B cell (primary cell): Measurements from ENCODE around the gene LRCH1. TPM values are rescaled to one million over a fixed set of nuclear protein-coding genes. Genes with fewer than 3 reads are reported as not detected.

Experiments used
- ATAC-seq: fragments of 200-7000 bp; cut with Tn5 transposase; one replicate; pipeline ENCODE4 v1.10.0; 2021; ENCODE audit warnings: low read depth, mild to moderate bottlenecking, moderate number of reproducible peaks, moderate library complexity
- CTCF ChIA-PET: fragments of 350-600 bp; sonication (Branson Sonifier 250); formaldehyde crosslinking; loops from one replicate; lab custom pipeline; 2021; ENCODE audit warnings: antibody characterized with exemption, inconsistent platforms; lab: Charles Lee
- POLR2A ChIA-PET: fragments of 350-600 bp; sonication (Branson Sonifier 250); formaldehyde crosslinking; loops from one replicate; lab custom pipeline; 2021; ENCODE audit warnings: antibody characterized with exemption; lab: Charles Lee
- DNase-seq: peaks from one replicate; pipeline ENCODE4 v3.0.0; 2013
- H2AFZ ChIP-seq: 2 replicates; pipeline ENCODE4 v1.6.1; 2012; ENCODE audit warnings: mild to moderate bottlenecking, low read depth, low read length; ENCODE audit not compliant: insufficient read depth, poor library complexity, severe bottlenecking
- H3K27ac ChIP-seq, 2 donors: 1 replicate in 1 of 2; 2 replicates in 1 of 2; pipeline ENCODE4 v1.5.1; 2012 to 2013; ENCODE audit warnings: low read length in 2 of 2, mild to moderate bottlenecking in 2 of 2, moderate library complexity in 1 of 2
- H3K27me3 ChIP-seq, 4 experiments: fragments of 200-600 bp in 1 of 4; sonication (generic) in 1 of 4; replicated peaks in 1 of 4; 1 replicate in 2 of 4; 2 replicates in 2 of 4; pipeline versions ENCODE4 v1.6.1 to v1.7.0; 2013 to 2016; ENCODE audit warnings: low read length in 3 of 4, mild to moderate bottlenecking in 2 of 4, mixed read lengths in 1 of 4, moderate library complexity in 1 of 4; ENCODE audit not compliant: insufficient read depth in 4 of 4, control insufficient read depth in 3 of 4; ENCODE audit errors: control extremely low read depth in 1 of 4
- H3K36me3 ChIP-seq, 2 experiments: replicated peaks in 1 of 2; 1 replicate in 1 of 2; 2 replicates in 1 of 2; pipeline versions ENCODE4 v1.6.1 to v1.7.1; 2013; ENCODE audit warnings: low read length in 1 of 2; ENCODE audit not compliant: insufficient read depth in 2 of 2, control insufficient read depth in 1 of 2; ENCODE audit errors: control extremely low read depth in 1 of 2, extremely low read depth in 1 of 2
- H3K4me1 ChIP-seq, 2 donors: fragments of 200-600 bp in 1 of 2; sonication (generic) in 1 of 2; 1 replicate in 1 of 2; 2 replicates in 1 of 2; pipeline versions ENCODE4 v1.5.1 to v1.6.1; 2013 to 2017; ENCODE audit warnings: low read length in 2 of 2; ENCODE audit not compliant: control insufficient read depth in 2 of 2, insufficient read depth in 2 of 2
- H3K4me2 ChIP-seq: replicated peaks from 2 replicates; pipeline ENCODE3; 2012; ENCODE audit warnings: mild to moderate bottlenecking, low read depth, low read length; ENCODE audit not compliant: poor library complexity, severe bottlenecking
- H3K4me3 ChIP-seq, 5 experiments: fragments of 200-600 bp in 1 of 5; sonication (generic) in 1 of 5; 1 replicate in 3 of 5; 2 replicates in 2 of 5; pipeline versions ENCODE4 v1.5.1 to v1.7.0; 2011 to 2016; ENCODE audit warnings: low read length in 4 of 5, mild to moderate bottlenecking in 4 of 5, low read depth in 2 of 5, control low read depth in 1 of 5, moderate library complexity in 1 of 5; ENCODE audit not compliant: insufficient read depth in 1 of 5; ENCODE audit errors: control extremely low read depth in 1 of 5, extremely low read depth in 1 of 5
- H3K79me2 ChIP-seq: fragments of 200-600 bp; sonication (generic); one replicate; pipeline ENCODE4 v1.6.0; 2016; ENCODE audit warnings: low read length; ENCODE audit not compliant: control insufficient read depth, insufficient read depth
- H3K9ac ChIP-seq: fragments of 200-600 bp; sonication (generic); 2 replicates; pipeline ENCODE4 v1.6.1; 2017; ENCODE audit warnings: mild to moderate bottlenecking, low read length, moderate library complexity
- H3K9me3 ChIP-seq, 3 donors: one replicate each; pipeline versions ENCODE4 v1.6.1 to v1.7.1; 2013; ENCODE audit warnings: low read length in 2 of 3; ENCODE audit not compliant: control insufficient read depth in 2 of 3, insufficient read depth in 1 of 3; ENCODE audit errors: control extremely low read depth in 1 of 3
- H4K20me1 ChIP-seq: 2 replicates; pipeline ENCODE4 v1.6.0; 2012; ENCODE audit warnings: mild to moderate bottlenecking, low read length; ENCODE audit not compliant: insufficient read depth, control insufficient read depth, poor library complexity, severe bottlenecking
- H3K27ac Mint-ChIP-seq: one replicate; pipeline ENCODE4 v1.8.0; 2021; ENCODE audit warnings: mixed read lengths
- H3K27me3 Mint-ChIP-seq: one replicate; pipeline ENCODE4 v1.8.0; 2021; ENCODE audit warnings: mixed read lengths
- H3K4me1 Mint-ChIP-seq: one replicate; pipeline ENCODE4 v1.8.0; 2021; ENCODE audit warnings: mixed read lengths
- H3K4me3 Mint-ChIP-seq: one replicate; pipeline ENCODE4 v1.8.0; 2021; ENCODE audit warnings: mixed read lengths
- H3K9me3 Mint-ChIP-seq: one replicate; pipeline ENCODE4 v1.8.0; 2022; ENCODE audit warnings: mixed read lengths; ENCODE audit not compliant: insufficient read depth
- EZH2 ChIP-seq: IDR thresholded peaks from 2 replicates; pipeline ENCODE4 v1.6.1; 2012; ENCODE audit warnings: borderline replicate concordance, low read depth, mild to moderate bottlenecking, moderate library complexity, low read length; ENCODE audit not compliant: insufficient read depth, poor library complexity, severe bottlenecking
- WGBS: methylation state at CpG from one replicate; pipeline ENCODE4 v1.1.5; 2013; ENCODE audit warnings: missing lambda C conversion rate; ENCODE audit not compliant: insufficient coverage; 5-methylcytosine and 5-hydroxymethylcytosine counted together
- intact Hi-C: fragments of 100-400 bp; cut with micrococcal nuclease; formaldehyde crosslinking; loops from one replicate; pipeline ENCODE4 v1.10.0; 2022
- polyA plus RNA-seq: library from polyadenylated mRNA; depleted of rRNA; stranded (reverse); fragments of >200 nt; gene quantifications from 2 replicates; pipeline ENCODE4 v1.2.3, GENCODE V29; 2012
- small RNA-seq: library from RNA; depleted of rRNA; stranded (forward); fragments of <200 nt; gene quantifications from one replicate; pipeline ENCODE3, GENCODE V24; 2012; ENCODE audit warnings: low replicate concordance, low read depth; ENCODE audit not compliant: insufficient read length
- total RNA-seq, 2 donors: library from RNA; stranded (reverse); fragments of 120-200 nt in 1 of 2; gene quantifications; 1 replicate in 1 of 2; 2 replicates in 1 of 2; pipeline versions ENCODE4 v1.2.3 to v1.2.4, GENCODE V29; 2013 to 2022
- TF ChIP-seq, protein P1 (sequence below): fragments of 200-600 bp; IDR thresholded peaks from one replicate; pipeline ENCODE4 v1.8.0; 2022; ENCODE audit warnings: antibody characterized with exemption, mild to moderate bottlenecking

Gene LRCH1
- total and polyA plus RNA-seq, 2 donors (not counting 1 experiment from before 2014, with no cell fraction given) = 13.0 to 50.3 TPM

DNA sequence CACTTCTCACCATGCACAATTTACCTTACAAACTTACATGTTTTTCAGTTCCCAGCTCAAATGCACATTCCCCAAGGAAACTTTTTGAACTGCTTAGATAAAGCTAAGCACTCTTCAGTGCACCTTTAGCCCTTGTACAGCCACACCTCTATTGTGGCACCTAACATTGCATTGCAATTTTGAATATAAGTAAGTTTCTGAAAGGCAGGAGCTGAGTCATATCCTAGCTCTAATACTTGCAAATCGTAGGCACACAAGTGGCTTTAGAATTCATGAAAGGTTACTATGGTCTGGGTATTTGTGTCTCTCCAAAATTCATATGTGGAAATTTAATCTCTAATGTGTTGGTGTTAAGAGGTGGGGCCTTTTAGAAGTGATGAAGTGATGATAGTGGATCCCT is 248.9 kb downstream of the LRCH1 start:
- no peak overlapping the region for H3K27ac ChIP-seq
- no peak overlapping the region for H3K4me3 ChIP-seq
- peaks cover 10% of the 10 kb centered on the region for H3K4me1 Mint-ChIP-seq
- WGBS = 83% methylated on average over 1 of the region's 1 CpG
- ChIA-PET POLR2A (no interaction called here), CTCF (no interaction called here)
- ATAC-seq (no peak), DNase-seq (no peak)
- H4K20me1 ChIP-seq = no peaks in the 10 kb centered on the region
- H3K79me2 ChIP-seq = peaks cover under 1% of the 10 kb centered on the region
- H3K4me3 Mint-ChIP-seq = no peak overlapping the region
- H3K4me1 ChIP-seq = peaks cover 5 to 6% of the 10 kb centered on the region in 2 donors
- no peak overlapping the region for H3K9ac ChIP-seq
- no peak overlapping the region for H2AFZ ChIP-seq
- H3K9me3 ChIP-seq = no peaks in the 10 kb centered on the region
- no peaks in the 10 kb centered on the region for H3K36me3 ChIP-seq
- intact Hi-C loops = no loop called here
- peaks cover 0 to 4% (median 0%) of the 10 kb centered on the region in 4 experiments for H3K27me3 ChIP-seq
- no peak overlapping the region for H3K27ac Mint-ChIP-seq
- peaks cover 3% of the 10 kb centered on the region for H3K9me3 Mint-ChIP-seq
- peaks cover 7% of the 10 kb centered on the region for H3K27me3 Mint-ChIP-seq
- no peak for TF ChIP-seq EZH2
- TF ChIP-seq, protein P1, sequence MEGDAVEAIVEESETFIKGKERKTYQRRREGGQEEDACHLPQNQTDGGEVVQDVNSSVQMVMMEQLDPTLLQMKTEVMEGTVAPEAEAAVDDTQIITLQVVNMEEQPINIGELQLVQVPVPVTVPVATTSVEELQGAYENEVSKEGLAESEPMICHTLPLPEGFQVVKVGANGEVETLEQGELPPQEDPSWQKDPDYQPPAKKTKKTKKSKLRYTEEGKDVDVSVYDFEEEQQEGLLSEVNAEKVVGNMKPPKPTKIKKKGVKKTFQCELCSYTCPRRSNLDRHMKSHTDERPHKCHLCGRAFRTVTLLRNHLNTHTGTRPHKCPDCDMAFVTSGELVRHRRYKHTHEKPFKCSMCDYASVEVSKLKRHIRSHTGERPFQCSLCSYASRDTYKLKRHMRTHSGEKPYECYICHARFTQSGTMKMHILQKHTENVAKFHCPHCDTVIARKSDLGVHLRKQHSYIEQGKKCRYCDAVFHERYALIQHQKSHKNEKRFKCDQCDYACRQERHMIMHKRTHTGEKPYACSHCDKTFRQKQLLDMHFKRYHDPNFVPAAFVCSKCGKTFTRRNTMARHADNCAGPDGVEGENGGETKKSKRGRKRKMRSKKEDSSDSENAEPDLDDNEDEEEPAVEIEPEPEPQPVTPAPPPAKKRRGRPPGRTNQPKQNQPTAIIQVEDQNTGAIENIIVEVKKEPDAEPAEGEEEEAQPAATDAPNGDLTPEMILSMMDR = no peak
- H3K4me2 ChIP-seq = no peak overlapping the region

Small RNAs within 50 kb of the gene (small RNA-seq; reads per million reads assigned to genes)
- not detected for gene AL359880.1

Other genes with a start within 250 kb of the LRCH1 start
- 370 and 392 TPM in 2 replicates for gene RUBCNL, start 165.9 kb upstream of the LRCH1 start, total RNA-seq
- gene RUBCNL, start 165.9 kb upstream of the LRCH1 start, polyA plus RNA-seq = 185 and 310 TPM in 2 replicates
- 52.9 and 53.4 TPM in 2 replicates for gene ESD, start 244.0 kb downstream of the LRCH1 start, total RNA-seq
- 25.8 and 29.9 TPM in 2 replicates for gene ESD, start 244.0 kb downstream of the LRCH1 start, polyA plus RNA-seq